Measurements from ENCODE around the gene PLAC8.

GRCh38 chr4:83082777-83083176, 31.8 kb downstream of the PLAC8 start:
- TF ChIP-seq POLR2A (IDR thresholded peaks at IDR 0.05) = no peak
- TF ChIP-seq CTCF (IDR thresholded peaks at IDR 0.05) = no peak

Data from esophagus squamous epithelium (tissue), 4 donors.